Stimulated activated CD8-positive, alpha-beta memory T cell treated with anti-CD3 and anti-CD28 coated beads, Interleukin-7, amount 100 ng/mL, for 4 hours (primary cell): ENCODE measurements around the gene SH3D19.
"Not testable (repeated sequence)": the region's sequence is repeated elsewhere in the genome, so short reads cannot be mapped to it uniquely, and the experiment has no call there.

Source experiments
- DNase-seq, 2 donors: peaks; one replicate each; pipeline ENCODE4 v3.0.0-alpha.2; 2020; ENCODE audit warnings: low read depth in 2 of 2

The SH3D19 gene

DNA sequence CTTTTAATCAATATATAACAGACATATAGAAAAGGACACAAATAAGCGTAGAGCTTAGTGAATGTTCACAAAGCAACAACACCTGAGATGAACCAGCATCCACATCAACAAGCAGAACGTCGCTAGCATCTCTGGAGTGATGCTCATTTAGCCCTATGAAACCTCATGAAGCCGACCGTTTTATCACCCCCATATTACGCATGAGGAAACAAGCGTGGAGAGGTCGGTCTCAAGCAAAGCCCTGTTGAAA lies 226.5 kb downstream of the SH3D19 start:
- no peak for DNase-seq

DNA sequence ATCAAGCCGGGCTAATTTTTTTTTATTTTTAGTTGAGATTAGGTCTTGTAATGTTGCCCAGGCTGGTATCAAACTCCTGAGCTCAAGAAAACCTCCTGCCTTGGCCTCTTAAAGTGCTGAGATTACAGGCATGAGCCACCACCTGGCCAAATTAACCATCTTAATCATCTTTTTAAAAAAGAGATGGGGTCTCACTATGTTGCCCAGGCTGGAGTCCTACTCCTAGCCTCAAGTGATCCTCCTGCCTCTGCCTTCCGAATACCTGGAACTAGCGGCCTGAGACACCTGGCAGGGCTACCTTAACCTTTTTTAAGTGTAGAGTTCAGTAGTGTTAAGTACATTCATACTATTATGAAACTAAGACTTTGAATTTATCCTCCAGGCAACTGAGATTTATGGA lies 227.6 kb downstream of the SH3D19 start:
- no peak for DNase-seq

DNA sequence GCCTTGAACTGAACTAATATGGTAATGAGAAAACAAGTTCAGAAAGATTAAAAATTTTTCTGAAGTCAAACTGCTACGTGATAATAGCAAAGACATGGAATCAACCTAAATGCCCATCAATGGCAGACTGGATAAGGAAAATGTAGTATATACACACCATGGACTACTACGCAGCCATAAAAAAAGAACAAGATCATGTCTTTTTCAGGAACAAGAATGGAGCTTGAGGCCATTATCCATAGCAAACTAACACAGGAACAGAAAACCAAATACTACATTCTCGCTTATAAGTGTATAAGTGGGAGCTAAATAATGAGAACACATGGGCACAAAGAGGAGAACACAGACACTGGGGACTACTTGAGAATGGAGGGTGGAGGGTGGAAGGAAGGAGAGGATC lies 230.3 kb downstream of the SH3D19 start:
- DNase-seq, result no peak

DNA sequence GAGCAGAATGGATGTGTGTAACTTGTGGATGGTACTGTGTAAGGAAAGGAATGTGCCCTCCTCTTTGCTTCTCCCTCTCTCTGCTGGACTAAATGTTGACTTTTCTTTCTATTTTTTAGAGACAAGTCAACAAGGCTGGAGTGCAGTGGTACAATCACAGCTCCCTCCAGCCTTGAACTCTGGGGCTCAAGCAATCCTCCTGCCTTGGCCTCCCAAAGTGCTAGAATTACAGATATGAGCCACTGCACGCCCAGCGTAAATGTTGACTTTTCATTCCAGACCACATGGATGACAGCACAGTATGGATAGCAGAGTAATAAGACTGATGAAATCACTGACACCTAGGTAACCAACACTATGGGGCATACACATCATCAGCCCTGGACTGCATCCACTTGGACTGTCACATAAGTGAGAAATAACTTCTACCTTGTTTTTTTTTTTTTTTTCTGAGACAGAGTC lies 231.1 kb downstream of the SH3D19 start:
- DNase-seq, result no peak

DNA sequence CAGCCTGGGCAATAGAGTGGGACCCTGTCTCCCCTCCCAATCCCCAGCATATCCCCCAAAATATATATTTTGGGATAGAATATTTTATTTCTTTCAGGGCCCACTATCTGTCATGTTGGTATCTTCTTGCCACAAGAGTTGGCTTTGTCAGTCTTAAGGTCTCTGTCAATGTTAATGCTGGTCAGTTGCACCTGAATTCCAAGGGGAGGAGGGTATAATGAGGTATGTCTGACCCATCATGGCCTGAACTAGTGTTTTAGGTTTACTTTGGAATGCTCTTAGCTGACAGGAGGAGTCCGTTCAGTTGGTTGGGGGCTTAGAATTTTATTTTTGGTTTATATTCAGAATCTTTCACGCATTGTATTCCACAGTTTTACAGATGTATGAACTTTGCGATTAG lies 232.2 kb downstream of the SH3D19 start:
- no peak for DNase-seq

DNA sequence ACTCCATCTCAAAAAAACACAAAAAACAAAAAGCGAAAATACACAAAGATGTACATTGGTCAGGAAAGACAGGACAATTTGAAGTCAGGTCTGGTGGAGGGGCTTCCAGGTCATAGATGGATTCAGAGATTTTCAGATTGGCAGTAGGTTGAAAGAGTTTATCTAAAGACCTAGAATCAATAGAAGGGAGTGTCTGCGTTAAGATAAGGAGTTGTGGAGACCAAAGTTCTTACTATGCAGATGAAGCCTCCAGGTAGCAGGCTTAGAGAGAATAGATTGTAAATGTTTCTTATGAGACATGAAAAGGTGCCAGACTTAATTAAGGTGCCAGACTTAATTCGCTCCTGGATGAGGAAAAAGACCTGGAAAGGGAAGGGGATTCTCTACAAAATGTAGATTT lies 232.9 kb downstream of the SH3D19 start:
- DNase-seq, result no peak

DNA sequence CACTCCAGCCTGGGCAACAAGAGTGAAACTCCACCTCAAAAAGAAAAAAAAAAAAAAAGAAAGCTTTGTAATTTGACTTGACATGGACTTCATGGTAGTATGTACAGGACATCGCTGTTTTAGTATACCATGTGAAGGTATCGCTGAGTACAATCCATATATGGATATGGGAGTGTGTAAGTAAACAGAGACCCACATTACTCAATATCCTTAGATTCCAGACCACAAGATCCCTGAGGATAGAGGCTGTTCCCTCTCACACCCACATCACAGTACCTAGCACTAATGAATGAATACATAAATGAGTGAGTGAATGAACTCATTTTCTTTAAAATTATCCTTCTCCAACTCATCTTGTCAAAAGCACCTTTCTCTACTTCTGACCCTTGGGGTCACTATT lies 234.4 kb downstream of the SH3D19 start:
- no peak for DNase-seq

DNA sequence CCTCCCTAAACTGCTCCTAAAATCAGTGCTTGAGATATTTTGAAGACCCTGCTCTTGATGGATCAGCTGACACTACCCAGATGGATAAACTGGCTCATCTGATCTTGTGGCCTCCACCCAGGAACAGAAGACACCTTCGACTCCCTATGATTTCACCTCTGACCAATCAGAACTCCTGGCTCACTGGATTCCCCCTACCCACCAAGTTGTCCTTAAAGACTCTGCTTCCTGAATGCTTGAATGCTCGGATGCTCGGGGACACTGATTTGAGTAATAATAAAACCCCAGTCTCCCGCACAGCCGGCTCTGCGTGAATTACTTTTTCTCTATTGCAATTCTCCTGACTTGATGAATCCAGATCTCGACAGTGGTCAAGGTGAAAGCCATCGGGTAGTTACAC lies 237.9 kb downstream of the SH3D19 start:
- DNase-seq, result no peak

DNA sequence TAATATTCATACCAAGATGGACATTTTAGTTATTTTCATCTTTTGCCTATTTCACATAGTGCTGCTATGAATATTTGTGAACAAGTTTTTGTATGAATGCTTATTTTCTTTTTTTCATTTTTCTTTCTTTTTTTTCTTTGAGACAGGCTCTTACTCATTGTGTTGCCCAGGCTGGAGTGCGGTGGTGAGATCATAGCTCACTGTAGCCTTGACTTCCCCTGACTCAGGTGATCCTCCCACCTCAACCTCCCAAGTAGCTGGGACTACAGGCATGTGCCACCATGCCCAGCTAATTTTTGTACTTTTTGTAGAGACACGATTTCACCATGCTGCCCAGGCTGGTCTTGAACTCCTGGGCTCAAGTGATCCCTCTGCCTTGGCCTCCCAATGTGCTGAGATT lies 247.4 kb downstream of the SH3D19 start:
- not testable (repeated sequence) for DNase-seq

DNA sequence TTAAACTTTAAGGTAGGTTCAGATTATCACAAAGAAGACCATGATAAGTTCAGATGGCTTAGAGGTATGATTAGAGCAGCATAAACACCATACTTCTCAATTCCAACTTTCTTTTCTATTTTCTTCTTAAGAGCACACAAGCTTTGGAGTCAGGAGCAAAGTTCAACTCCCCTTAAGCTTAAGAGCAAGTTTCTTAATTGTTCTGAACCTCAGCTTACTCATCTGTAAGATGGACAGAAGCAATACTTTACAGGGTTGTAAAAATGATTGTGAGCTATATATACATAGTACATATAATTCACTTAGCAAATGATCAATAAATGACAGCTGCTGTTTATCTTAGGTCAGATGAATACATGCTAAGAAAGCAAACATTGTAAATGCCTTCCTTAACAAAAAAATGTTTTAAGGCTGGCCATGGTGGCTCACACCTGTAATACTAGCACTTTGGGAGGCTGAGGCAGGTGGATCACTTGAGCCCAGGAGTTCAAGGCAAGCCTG lies 250.9 kb downstream of the SH3D19 start:
- no peak for DNase-seq
